K562 (cell line): ENCODE data around the gene HLA-DOA. TPM values are rescaled to one million over a fixed set of nuclear protein-coding genes. Genes with fewer than 3 reads are reported as not detected.

ENCODE experiments used
- ARID1B ChIP-seq: fragments of 450-650 bp; IDR thresholded peaks from 2 replicates; pipeline ENCODE4 v1.6.1; 2016; ENCODE audit warnings: antibody characterized with exemption, mild to moderate bottlenecking, inconsistent platforms
- BCL6 ChIP-seq: fragments of 250-450 bp; sonication (Bioruptor Pico); IDR thresholded peaks from 2 replicates; pipeline ENCODE4 v1.4.0; 2020
- CAMTA2 ChIP-seq: fragments of 250-450 bp; sonication (Bioruptor Pico); conservative IDR thresholded peaks from 2 replicates; pipeline ENCODE4 v1.5.1; 2022
- CLOCK ChIP-seq: fragments of 250-450 bp; sonication (Bioruptor Pico); IDR thresholded peaks from 2 replicates; pipeline ENCODE4 v1.4.0; 2020; ENCODE audit warnings: mild to moderate bottlenecking, moderate library complexity, borderline replicate concordance
- CREM ChIP-seq: IDR thresholded peaks from 2 replicates; pipeline ENCODE4 v1.6.1; 2014; ENCODE audit warnings: antibody characterized with exemption, low read depth
- E2F3 ChIP-seq: fragments of 250-450 bp; sonication (Bioruptor Pico); IDR thresholded peaks from 2 replicates; pipeline ENCODE4 v1.4.0; 2020; ENCODE audit warnings: mild to moderate bottlenecking
- ELF4 ChIP-seq: fragments of 450-650 bp; formaldehyde crosslinking; IDR thresholded peaks from 2 replicates; pipeline ENCODE4 v1.4.0; 2022; ENCODE audit warnings: missing genetic modification characterization
- ESRRB ChIP-seq: fragments of 250-450 bp; sonication (Bioruptor Pico); IDR thresholded peaks from 2 replicates; pipeline ENCODE4 v1.5.0; 2020; ENCODE audit warnings: mild to moderate bottlenecking, moderate library complexity, borderline replicate concordance
- ETV5 ChIP-seq: sonication (generic); formaldehyde crosslinking; IDR thresholded peaks from 2 replicates; pipeline ENCODE4 v1.4.0; 2020; ENCODE audit warnings: low read depth, mild to moderate bottlenecking, missing genetic modification reagents
- ID3 ChIP-seq, 2 experiments: fragments of 250-450 bp in 1 of 2; fragments of 450-650 bp in 1 of 2; sonication (Bioruptor Pico) in 1 of 2; IDR thresholded peaks; 2 replicates each; pipeline versions ENCODE4 v1.6.1 to v1.8.0; 2016 to 2021; ENCODE audit warnings: mild to moderate bottlenecking in 2 of 2, moderate library complexity in 2 of 2, missing compliant biosample characterization in 1 of 2, missing genetic modification characterization in 1 of 2
- JUNB ChIP-seq: fragments of 450-650 bp; formaldehyde crosslinking; conservative IDR thresholded peaks from 2 replicates; pipeline ENCODE4 v1.4.0; 2020; ENCODE audit warnings: mild to moderate bottlenecking
- LEF1 ChIP-seq: fragments of 450-650 bp; IDR thresholded peaks from 2 replicates; pipeline ENCODE4 v1.6.1; 2016; ENCODE audit warnings: mild to moderate bottlenecking
- MTA1 ChIP-seq: fragments of 450-650 bp; IDR thresholded peaks from 2 replicates; pipeline ENCODE4 v1.6.1; 2017; ENCODE audit warnings: borderline replicate concordance
- MTA2 ChIP-seq: fragments of 450-650 bp; IDR thresholded peaks from 2 replicates; pipeline ENCODE4 v1.6.1; 2016; ENCODE audit warnings: low read depth
- MYC ChIP-seq, 2 experiments: fragments of 250-450 bp in 1 of 2; sonication (Bioruptor Pico) in 1 of 2; IDR thresholded peaks; 2 replicates each; pipeline versions ENCODE4 v1.5.1 to v1.6.1; 2012 to 2021; ENCODE audit warnings: low read depth in 2 of 2, borderline replicate concordance in 1 of 2, improper control_type of control experiment in 1 of 2, low read length in 1 of 2, mild to moderate bottlenecking in 1 of 2, moderate library complexity in 1 of 2
- RNF219 ChIP-seq: fragments of 250-450 bp; sonication (Bioruptor Pico); IDR thresholded peaks from 2 replicates; pipeline ENCODE4 v1.5.0; 2022; ENCODE audit warnings: mild to moderate bottlenecking
- ZKSCAN3 ChIP-seq: fragments of 250-450 bp; sonication (Bioruptor Pico); IDR thresholded peaks from 2 replicates; pipeline ENCODE4 v1.4.0; 2020
- ZNF184 ChIP-seq: sonication (generic); formaldehyde crosslinking; IDR thresholded peaks from 2 replicates; pipeline ENCODE4 v1.5.0; 2020; ENCODE audit warnings: missing genetic modification reagents
- ZNF639 ChIP-seq, 2 experiments: fragments of 200-800 bp in 1 of 2; sonication (Bioruptor generic) in 1 of 2; sonication (generic) in 1 of 2; formaldehyde crosslinking in 1 of 2; IDR thresholded peaks in 1 of 2; conservative IDR thresholded peaks in 1 of 2; 2 replicates each; pipeline versions ENCODE4 v1.5.0 to v1.6.1; 2016 to 2020; ENCODE audit warnings: missing compliant biosample characterization in 1 of 2, missing genetic modification characterization in 1 of 2, missing genetic modification reagents in 1 of 2
- ZNF780A ChIP-seq: fragments of 250-450 bp; sonication (Bioruptor Pico); IDR thresholded peaks from 2 replicates; pipeline ENCODE4 v1.5.0; 2021; ENCODE audit warnings: mild to moderate bottlenecking
- ZSCAN32 ChIP-seq: fragments of 450-650 bp; formaldehyde crosslinking; IDR thresholded peaks from 2 replicates; pipeline ENCODE4 v1.4.0; 2020; ENCODE audit warnings: mild to moderate bottlenecking, moderate library complexity
- polyA plus RNA-seq, 8 experiments: library from polyadenylated mRNA; depleted of rRNA in 4 of 8; stranded (reverse) in 5 of 8; unstranded in 3 of 8; fragments of >200 nt; fragmentation: Nextera tagmentation in 2 of 8; fragmentation: Illumina TruSeq in 1 of 8; extraction: Ambion mirVana in 2 of 8; extraction: Trizol in 1 of 8; gene quantifications; 2 replicates each; pipeline versions ENCODE4 v1.2.1 to v1.2.3, GENCODE V29; 2011 to 2014; ENCODE audit warnings: inconsistent platforms in 1 of 8, missing spikeins in 1 of 8
- total RNA-seq, 7 experiments: library from RNA; depleted of rRNA in 6 of 7; stranded (reverse); fragments of >200 nt in 6 of 7; fragmentation: Illumina TruSeq in 2 of 7; extraction: Trizol in 2 of 7; gene quantifications; 2 replicates each; pipeline versions ENCODE4 v1.2.1 to v1.2.3, GENCODE V29; 2011 to 2021; ENCODE audit warnings: low replicate concordance in 1 of 7

HLA-DOA gene
- total and polyA plus RNA-seq, 9 of the 15 experiments (the other 6 are each of a cell fraction or from before 2014, with no cell fraction given), result 0.07 TPM; not detected in 8

- TF ChIP-seq MYC (IDR thresholded peaks at IDR 0.05; ENCODE audit: low read depth, low read length) (peak; percentile 90), MYC (CRISPR knock-in tag; IDR thresholded peaks at IDR 0.05; ENCODE audit: borderline replicate concordance, low read depth) (peak; percentile 78; the same call in 1 of the 2 replicates), ZNF780A (CRISPR knock-in tag) (peak; percentile 64; the same call in 1 of the 2 replicates), ARID1B (peak; percentile 14; the same call in 1 of the 2 replicates), ZKSCAN3 (CRISPR knock-in tag) (no peak), ELF4 (CRISPR knock-in tag) (peak; percentile 57), ZNF184 (CRISPR knock-in tag) (no peak), RNF219 (CRISPR knock-in tag) (peak; percentile 24; the same call in 1 of the 2 replicates), ESRRB (CRISPR knock-in tag) (no peak), CREM (peak; percentile 92), JUNB (peak; percentile 100), CLOCK (CRISPR knock-in tag) (peak; percentile 77), LEF1 (peak; percentile 13; the same call in 1 of the 2 replicates), CAMTA2 (CRISPR knock-in tag) (0 out of 2 replicates have a peak, but pooled peaks have one; percentile 33), MTA1 (peak; percentile 92), BCL6 (CRISPR knock-in tag) (no peak; the same call in 1 of the 2 replicates), ID3 (CRISPR knock-in tag; IDR thresholded peaks at IDR 0.05) (no peak), ID3 (tag; IDR thresholded peaks at IDR 0.05) (peak; percentile 74; the same call in 1 of the 2 replicates), ZNF639 (CRISPR knock-in tag; conservative IDR thresholded peaks at IDR 0.05 in 1 of 2, IDR thresholded peaks at IDR 0.05 in 1 of 2) (peak in 1 of 2 experiments; percentile 94; a peak in 2 of 4 replicates), E2F3 (CRISPR knock-in tag) (peak; percentile 86; the same call in 1 of the 2 replicates), ZSCAN32 (CRISPR knock-in tag) (peak; percentile 64), MTA2 (no peak), ETV5 (0 out of 2 replicates have a peak, but pooled peaks have one; percentile 68)
These were observed 37.6 kb downstream of the HLA-DOA start (continued) for GRCh38 chr6:32971581-32972352.
